HepG2 (cell line): Measurements from ENCODE around the gene ACVR1B. TPM values are rescaled to one million over a fixed set of nuclear protein-coding genes. Genes with fewer than 3 reads are reported as not detected.
A peak's percentile ranks its signal among the peaks of the same experiment; 100 is the strongest.

Source experiments
- ATM ChIP-seq: fragments of 450-650 bp; IDR thresholded peaks from 2 replicates; pipeline ENCODE4 v1.7.1; 2017; ENCODE audit warnings: mild to moderate bottlenecking, borderline replicate concordance
- KLF9 ChIP-seq: IDR thresholded peaks from 2 replicates; pipeline ENCODE4 v1.6.1; 2016; ENCODE audit warnings: low read depth
- MXD3 ChIP-seq: IDR thresholded peaks from 2 replicates; pipeline ENCODE4 v1.6.1; 2016; ENCODE audit warnings: mild to moderate bottlenecking, missing biosample characterization, missing genetic modification reagents
- SAFB2 ChIP-seq: sonication (generic); formaldehyde crosslinking; IDR thresholded peaks from 2 replicates; pipeline ENCODE4 v1.5.1; 2020; ENCODE audit warnings: missing genetic modification reagents, low read depth, mild to moderate bottlenecking, borderline replicate concordance
- SIN3A ChIP-seq: IDR thresholded peaks from 2 replicates; pipeline ENCODE4 v1.6.1; 2011; ENCODE audit warnings: low read depth, mild to moderate bottlenecking, control low read depth, low read length, borderline replicate concordance
- SRSF1 ChIP-seq: fragments of 200-400 bp; formaldehyde crosslinking; optimal IDR thresholded peaks from 2 replicates; pipeline ENCODE3; 2017; ENCODE audit warnings: mild to moderate bottlenecking, low read depth, low read length, moderate library complexity
- TAF15 ChIP-seq: fragments of 200-400 bp; formaldehyde crosslinking; IDR thresholded peaks from one replicate; pipeline ENCODE4 v1.6.1; 2018; ENCODE audit warnings: mild to moderate bottlenecking, low read depth, low read length; ENCODE audit not compliant: poor library complexity, severe bottlenecking
- TEAD3 ChIP-seq: optimal IDR thresholded peaks from 2 replicates; pipeline ENCODE3; 2016; ENCODE audit warnings: borderline replicate concordance
- TSC22D2 ChIP-seq: sonication (generic); formaldehyde crosslinking; IDR thresholded peaks from 2 replicates; pipeline ENCODE4 v1.5.1; 2020; ENCODE audit warnings: missing genetic modification reagents, mild to moderate bottlenecking, borderline replicate concordance
- ZBTB2 ChIP-seq: sonication (generic); formaldehyde crosslinking; IDR thresholded peaks from 2 replicates; pipeline ENCODE4 v1.8.0; 2022; ENCODE audit warnings: low read depth, missing genetic modification reagents
- ZNF253 ChIP-seq: sonication (generic); formaldehyde crosslinking; IDR thresholded peaks from 2 replicates; pipeline ENCODE4 v1.8.0; 2022; ENCODE audit warnings: mild to moderate bottlenecking, missing genetic modification reagents, borderline replicate concordance
- ZNF749 ChIP-seq: sonication (generic); formaldehyde crosslinking; IDR thresholded peaks from 2 replicates; pipeline ENCODE4 v1.8.0; 2022; ENCODE audit warnings: mild to moderate bottlenecking, missing genetic modification reagents, moderate library complexity, borderline replicate concordance
- polyA plus RNA-seq, 8 experiments: library from polyadenylated mRNA; depleted of rRNA in 3 of 8; stranded (reverse) in 7 of 8; unstranded in 1 of 8; fragments of >200 nt; fragmentation: Illumina TruSeq in 4 of 8; extraction: Trizol in 4 of 8; gene quantifications; 2 replicates each; pipeline versions ENCODE4 v1.2.1 to v1.2.3, GENCODE V29; 2011 to 2016; ENCODE audit warnings: low read depth in 4 of 8, missing spikeins in 1 of 8, mixed read lengths in 1 of 8; ENCODE audit not compliant: insufficient read depth in 1 of 8
- total RNA-seq, 5 experiments: library from RNA; depleted of rRNA; stranded (reverse); fragments of >200 nt; fragmentation: Illumina TruSeq; extraction: Trizol; gene quantifications; 2 replicates each; pipeline ENCODE4 v1.2.3, GENCODE V29; 2016; ENCODE audit warnings: low read depth in 1 of 5
- TF ChIP-seq, protein P1 (sequence below): sonication (generic); formaldehyde crosslinking; IDR thresholded peaks from 2 replicates; pipeline ENCODE4 v1.4.0; 2020; ENCODE audit warnings: mild to moderate bottlenecking, missing genetic modification reagents
- TF ChIP-seq, protein P2 (sequence below): sonication (generic); formaldehyde crosslinking; IDR thresholded peaks from 2 replicates; pipeline ENCODE4 v1.4.0; 2020; ENCODE audit warnings: missing genetic modification reagents, borderline replicate concordance
- TF ChIP-seq, protein P3 (sequence below): sonication (generic); formaldehyde crosslinking; IDR thresholded peaks from 2 replicates; pipeline ENCODE4 v1.4.0; 2020; ENCODE audit warnings: missing genetic modification reagents

ACVR1B gene
- total and polyA plus RNA-seq, 2 of the 13 experiments (the other 11 are each of a cell fraction or from before 2014, with no cell fraction given), result 8.9 to 12.1 TPM

GRCh38 chr12:52023182-52023975, 71.9 kb downstream of the ACVR1B start (continued):
- TF ChIP-seq, protein P1, sequence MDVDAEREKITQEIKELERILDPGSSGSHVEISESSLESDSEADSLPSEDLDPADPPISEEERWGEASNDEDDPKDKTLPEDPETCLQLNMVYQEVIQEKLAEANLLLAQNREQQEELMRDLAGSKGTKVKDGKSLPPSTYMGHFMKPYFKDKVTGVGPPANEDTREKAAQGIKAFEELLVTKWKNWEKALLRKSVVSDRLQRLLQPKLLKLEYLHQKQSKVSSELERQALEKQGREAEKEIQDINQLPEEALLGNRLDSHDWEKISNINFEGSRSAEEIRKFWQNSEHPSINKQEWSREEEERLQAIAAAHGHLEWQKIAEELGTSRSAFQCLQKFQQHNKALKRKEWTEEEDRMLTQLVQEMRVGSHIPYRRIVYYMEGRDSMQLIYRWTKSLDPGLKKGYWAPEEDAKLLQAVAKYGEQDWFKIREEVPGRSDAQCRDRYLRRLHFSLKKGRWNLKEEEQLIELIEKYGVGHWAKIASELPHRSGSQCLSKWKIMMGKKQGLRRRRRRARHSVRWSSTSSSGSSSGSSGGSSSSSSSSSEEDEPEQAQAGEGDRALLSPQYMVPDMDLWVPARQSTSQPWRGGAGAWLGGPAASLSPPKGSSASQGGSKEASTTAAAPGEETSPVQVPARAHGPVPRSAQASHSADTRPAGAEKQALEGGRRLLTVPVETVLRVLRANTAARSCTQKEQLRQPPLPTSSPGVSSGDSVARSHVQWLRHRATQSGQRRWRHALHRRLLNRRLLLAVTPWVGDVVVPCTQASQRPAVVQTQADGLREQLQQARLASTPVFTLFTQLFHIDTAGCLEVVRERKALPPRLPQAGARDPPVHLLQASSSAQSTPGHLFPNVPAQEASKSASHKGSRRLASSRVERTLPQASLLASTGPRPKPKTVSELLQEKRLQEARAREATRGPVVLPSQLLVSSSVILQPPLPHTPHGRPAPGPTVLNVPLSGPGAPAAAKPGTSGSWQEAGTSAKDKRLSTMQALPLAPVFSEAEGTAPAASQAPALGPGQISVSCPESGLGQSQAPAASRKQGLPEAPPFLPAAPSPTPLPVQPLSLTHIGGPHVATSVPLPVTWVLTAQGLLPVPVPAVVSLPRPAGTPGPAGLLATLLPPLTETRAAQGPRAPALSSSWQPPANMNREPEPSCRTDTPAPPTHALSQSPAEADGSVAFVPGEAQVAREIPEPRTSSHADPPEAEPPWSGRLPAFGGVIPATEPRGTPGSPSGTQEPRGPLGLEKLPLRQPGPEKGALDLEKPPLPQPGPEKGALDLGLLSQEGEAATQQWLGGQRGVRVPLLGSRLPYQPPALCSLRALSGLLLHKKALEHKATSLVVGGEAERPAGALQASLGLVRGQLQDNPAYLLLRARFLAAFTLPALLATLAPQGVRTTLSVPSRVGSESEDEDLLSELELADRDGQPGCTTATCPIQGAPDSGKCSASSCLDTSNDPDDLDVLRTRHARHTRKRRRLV (CRISPR knock-in tag), result no peak
- no peak for TF ChIP-seq TAF15
- no peak for TF ChIP-seq SRSF1
- TF ChIP-seq ZBTB2 (CRISPR knock-in tag), result no peak
- no peak for TF ChIP-seq TSC22D2 (CRISPR knock-in tag)
- TF ChIP-seq SIN3A, result no peak
- TF ChIP-seq KLF9 (CRISPR knock-in tag), result no peak
- no peak; the same call in 1 of the 2 replicates for TF ChIP-seq SAFB2 (CRISPR knock-in tag)
- TF ChIP-seq, protein P2, sequence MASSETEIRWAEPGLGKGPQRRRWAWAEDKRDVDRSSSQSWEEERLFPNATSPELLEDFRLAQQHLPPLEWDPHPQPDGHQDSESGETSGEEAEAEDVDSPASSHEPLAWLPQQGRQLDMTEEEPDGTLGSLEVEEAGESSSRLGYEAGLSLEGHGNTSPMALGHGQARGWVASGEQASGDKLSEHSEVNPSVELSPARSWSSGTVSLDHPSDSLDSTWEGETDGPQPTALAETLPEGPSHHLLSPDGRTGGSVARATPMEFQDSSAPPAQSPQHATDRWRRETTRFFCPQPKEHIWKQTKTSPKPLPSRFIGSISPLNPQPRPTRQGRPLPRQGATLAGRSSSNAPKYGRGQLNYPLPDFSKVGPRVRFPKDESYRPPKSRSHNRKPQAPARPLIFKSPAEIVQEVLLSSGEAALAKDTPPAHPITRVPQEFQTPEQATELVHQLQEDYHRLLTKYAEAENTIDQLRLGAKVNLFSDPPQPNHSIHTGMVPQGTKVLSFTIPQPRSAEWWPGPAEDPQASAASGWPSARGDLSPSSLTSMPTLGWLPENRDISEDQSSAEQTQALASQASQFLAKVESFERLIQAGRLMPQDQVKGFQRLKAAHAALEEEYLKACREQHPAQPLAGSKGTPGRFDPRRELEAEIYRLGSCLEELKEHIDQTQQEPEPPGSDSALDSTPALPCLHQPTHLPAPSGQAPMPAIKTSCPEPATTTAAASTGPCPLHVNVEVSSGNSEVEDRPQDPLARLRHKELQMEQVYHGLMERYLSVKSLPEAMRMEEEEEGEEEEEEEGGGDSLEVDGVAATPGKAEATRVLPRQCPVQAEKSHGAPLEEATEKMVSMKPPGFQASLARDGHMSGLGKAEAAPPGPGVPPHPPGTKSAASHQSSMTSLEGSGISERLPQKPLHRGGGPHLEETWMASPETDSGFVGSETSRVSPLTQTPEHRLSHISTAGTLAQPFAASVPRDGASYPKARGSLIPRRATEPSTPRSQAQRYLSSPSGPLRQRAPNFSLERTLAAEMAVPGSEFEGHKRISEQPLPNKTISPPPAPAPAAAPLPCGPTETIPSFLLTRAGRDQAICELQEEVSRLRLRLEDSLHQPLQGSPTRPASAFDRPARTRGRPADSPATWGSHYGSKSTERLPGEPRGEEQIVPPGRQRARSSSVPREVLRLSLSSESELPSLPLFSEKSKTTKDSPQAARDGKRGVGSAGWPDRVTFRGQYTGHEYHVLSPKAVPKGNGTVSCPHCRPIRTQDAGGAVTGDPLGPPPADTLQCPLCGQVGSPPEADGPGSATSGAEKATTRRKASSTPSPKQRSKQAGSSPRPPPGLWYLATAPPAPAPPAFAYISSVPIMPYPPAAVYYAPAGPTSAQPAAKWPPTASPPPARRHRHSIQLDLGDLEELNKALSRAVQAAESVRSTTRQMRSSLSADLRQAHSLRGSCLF, result no peak
- TF ChIP-seq, protein P3, sequence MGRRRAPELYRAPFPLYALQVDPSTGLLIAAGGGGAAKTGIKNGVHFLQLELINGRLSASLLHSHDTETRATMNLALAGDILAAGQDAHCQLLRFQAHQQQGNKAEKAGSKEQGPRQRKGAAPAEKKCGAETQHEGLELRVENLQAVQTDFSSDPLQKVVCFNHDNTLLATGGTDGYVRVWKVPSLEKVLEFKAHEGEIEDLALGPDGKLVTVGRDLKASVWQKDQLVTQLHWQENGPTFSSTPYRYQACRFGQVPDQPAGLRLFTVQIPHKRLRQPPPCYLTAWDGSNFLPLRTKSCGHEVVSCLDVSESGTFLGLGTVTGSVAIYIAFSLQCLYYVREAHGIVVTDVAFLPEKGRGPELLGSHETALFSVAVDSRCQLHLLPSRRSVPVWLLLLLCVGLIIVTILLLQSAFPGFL, result no peak
- no peak for TF ChIP-seq ATM
- TF ChIP-seq ZNF253 (CRISPR knock-in tag), result no peak
- no peak for TF ChIP-seq MXD3 (CRISPR knock-in tag)
- no peak for TF ChIP-seq ZNF749 (CRISPR knock-in tag)
- TF ChIP-seq TEAD3 (CRISPR knock-in tag), result peak; percentile 37
